Loucy (cell line): ENCODE measurements around the gene TPK1.

Source experiments
- CTCF ChIP-seq: fragments of 200-600 bp; sonication (generic); conservative IDR thresholded peaks from 2 replicates; pipeline ENCODE4 v1.5.1; 2014; ENCODE audit warnings: mild to moderate bottlenecking, antibody characterized with exemption, low read length
- EZH2phosphoT487 ChIP-seq: fragments of 200-600 bp; IDR thresholded peaks from 2 replicates; pipeline ENCODE4 v1.6.1; 2018; ENCODE audit warnings: antibody characterized with exemption, mild to moderate bottlenecking, moderate library complexity, borderline replicate concordance

DNA sequence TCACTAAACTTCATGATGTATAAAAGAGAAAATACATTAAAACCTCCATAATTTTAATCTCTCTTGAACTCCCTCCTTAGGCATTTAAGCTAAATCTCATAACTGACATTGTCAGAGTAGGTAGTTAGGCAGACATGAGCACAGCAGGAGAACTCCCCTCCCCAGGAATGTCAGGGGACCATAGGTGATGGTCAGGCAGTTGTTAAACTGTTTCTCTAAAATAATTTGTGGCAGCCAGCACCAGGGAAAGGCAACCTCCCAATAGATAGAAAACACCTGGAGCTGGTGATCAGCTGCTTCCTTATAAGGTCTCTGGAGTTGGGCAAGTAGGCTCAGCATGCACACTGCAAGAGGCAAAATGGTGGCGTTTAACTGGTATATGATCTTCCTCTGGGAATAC, 73.0 kb downstream of the TPK1 start:
- TF ChIP-seq CTCF (no peak), EZH2phosphoT487 (no peak)
